ENCODE results near the gene CBLN2.

Gene CBLN2

GRCh38 chr18:72502671-72503431 is 41.3 kb downstream of the CBLN2 start:
- TF ChIP-seq CTCF (IDR thresholded peaks at IDR 0.05; ENCODE audit: low read length) (no peak), EZH2 (IDR thresholded peaks at IDR 0.05; ENCODE audit: borderline replicate concordance, low read length) (no peak)
- no peak overlapping the region for H3K9ac ChIP-seq (ENCODE audit: low read length)
- no peaks in the 10 kb centered on the region for H3K9me3 ChIP-seq (ENCODE audit: low read length)
- no peaks in the 10 kb centered on the region for H3K79me2 ChIP-seq (ENCODE audit: insufficient read depth, low read length)
- H2AFZ ChIP-seq (ENCODE audit: low read length) = no peak overlapping the region
- no peaks in the 10 kb centered on the region for H4K20me1 ChIP-seq (ENCODE audit: insufficient read depth, low read length)
- H3K4me1 ChIP-seq (ENCODE audit: insufficient read depth, low read length, severe bottlenecking) = no peaks in the 10 kb centered on the region
- H3K9me2 ChIP-seq (ENCODE audit: low read depth, low read length) = no peaks in the 10 kb centered on the region
- H3K27me3 ChIP-seq (ENCODE audit: insufficient read depth, low read length) = no peaks in the 10 kb centered on the region
- H3K4me2 ChIP-seq (ENCODE audit: low read length) = no peak overlapping the region
- H3K27ac ChIP-seq (ENCODE audit: low read depth, low read length, poor library complexity, severe bottlenecking) = no peak overlapping the region
- no peak overlapping the region for H3K4me3 ChIP-seq (ENCODE audit: low read depth, low read length, poor library complexity, severe bottlenecking)
- no peaks in the 10 kb centered on the region for H3K36me3 ChIP-seq (ENCODE audit: insufficient read depth, low read length)
- H3F3A ChIP-seq (ENCODE audit: insufficient read depth, low read length) = no peaks in the 10 kb centered on the region

GRCh38 chr18:72492497-72492896 is 51.6 kb downstream of the CBLN2 start:
- Histone ChIP-seq H3K27me3 (ENCODE audit: insufficient read depth, low read length) (no peaks in the 10 kb centered on the region), H3K4me3 (ENCODE audit: low read depth, low read length, poor library complexity, severe bottlenecking) (no peak overlapping the region), H3K27ac (ENCODE audit: low read depth, low read length, poor library complexity, severe bottlenecking) (no peak overlapping the region), H3F3A (ENCODE audit: insufficient read depth, low read length) (no peaks in the 10 kb centered on the region), H3K4me1 (ENCODE audit: insufficient read depth, low read length, severe bottlenecking) (no peaks in the 10 kb centered on the region), H3K9ac (ENCODE audit: low read length) (no peak overlapping the region), H3K36me3 (ENCODE audit: insufficient read depth, low read length) (no peaks in the 10 kb centered on the region), H2AFZ (ENCODE audit: low read length) (no peak overlapping the region), H3K9me3 (ENCODE audit: low read length) (no peaks in the 10 kb centered on the region), H3K9me2 (ENCODE audit: low read depth, low read length) (no peaks in the 10 kb centered on the region), H3K79me2 (ENCODE audit: insufficient read depth, low read length) (no peaks in the 10 kb centered on the region), H4K20me1 (ENCODE audit: insufficient read depth, low read length) (no peaks in the 10 kb centered on the region), H3K4me2 (ENCODE audit: low read length) (no peak overlapping the region)
- TF ChIP-seq EZH2 (IDR thresholded peaks at IDR 0.05; ENCODE audit: borderline replicate concordance, low read length) (no peak), CTCF (IDR thresholded peaks at IDR 0.05; ENCODE audit: low read length) (no peak)
